Tongue (tissue), 2 donors: Measurements from ENCODE around the gene RABGAP1L. TPM values are rescaled to one million over a fixed set of nuclear protein-coding genes. Genes with fewer than 3 reads are reported as not detected.
"Not testable (repeated sequence)": the region's sequence is repeated elsewhere in the genome, so short reads cannot be mapped to it uniquely, and the experiment has no call there.

ENCODE experiments used
- DNase-seq: peaks from one replicate; pipeline ENCODE4 v3.0.0-alpha.2; 2015
- total RNA-seq: library from RNA; depleted of rRNA; stranded (reverse); fragments of >200 nt; gene quantifications from one replicate; pipeline ENCODE4 v1.2.3, GENCODE V29; 2014

Gene RABGAP1L
- total RNA-seq, 1 donor from 2014 or later, result 86.6 TPM

- DNase-seq, result no peak
Observed at GRCh38 chr1:174818951-174819350, 659.6 kb downstream of the RABGAP1L start.

DNA sequence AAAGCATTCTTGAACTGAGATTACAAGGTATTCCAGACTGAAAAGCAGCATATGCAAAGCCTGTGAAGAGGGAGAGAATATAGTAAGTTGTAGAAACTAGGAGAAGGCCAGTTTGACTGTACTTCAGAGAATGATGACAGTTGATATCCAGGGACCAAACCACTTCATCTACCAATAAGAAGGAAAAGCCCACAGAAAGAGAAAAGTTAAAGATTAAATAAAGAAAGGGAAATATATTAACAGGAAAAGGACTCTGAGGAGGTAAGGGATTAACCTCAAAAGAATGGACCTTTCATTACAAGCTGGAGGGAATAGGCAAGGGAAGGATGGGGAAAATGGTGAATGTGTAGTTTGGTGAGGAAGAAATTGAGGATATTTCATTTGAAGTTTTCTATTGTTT, 660.3 kb downstream of the RABGAP1L start:
- no peak for DNase-seq

GRCh38 chr1:174825127-174825526, 665.8 kb downstream of the RABGAP1L start:
- no peak for DNase-seq

DNA sequence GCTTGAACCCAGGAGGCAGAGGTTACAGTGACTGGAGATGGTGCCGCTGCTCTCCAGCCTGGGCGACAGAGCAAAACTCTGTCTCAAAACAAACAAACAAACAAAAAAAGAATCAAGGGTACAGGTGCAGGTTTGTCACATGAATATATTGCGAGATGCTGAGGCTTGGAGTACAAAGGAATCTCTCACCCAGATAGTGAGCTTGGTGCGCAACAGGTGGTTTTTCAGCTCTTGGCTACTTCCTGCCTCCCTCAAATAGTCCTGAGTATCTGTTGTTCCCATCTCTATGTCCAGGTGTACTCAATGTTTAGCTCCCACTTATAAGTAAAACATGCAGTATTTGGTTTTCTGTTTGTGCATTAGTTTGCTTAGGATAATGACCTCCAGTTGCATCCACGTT, 666.5 kb downstream of the RABGAP1L start:
- no peak for DNase-seq

GRCh38 chr1:174828264-174828663, 668.9 kb downstream of the RABGAP1L start:
- no peak for DNase-seq

DNA sequence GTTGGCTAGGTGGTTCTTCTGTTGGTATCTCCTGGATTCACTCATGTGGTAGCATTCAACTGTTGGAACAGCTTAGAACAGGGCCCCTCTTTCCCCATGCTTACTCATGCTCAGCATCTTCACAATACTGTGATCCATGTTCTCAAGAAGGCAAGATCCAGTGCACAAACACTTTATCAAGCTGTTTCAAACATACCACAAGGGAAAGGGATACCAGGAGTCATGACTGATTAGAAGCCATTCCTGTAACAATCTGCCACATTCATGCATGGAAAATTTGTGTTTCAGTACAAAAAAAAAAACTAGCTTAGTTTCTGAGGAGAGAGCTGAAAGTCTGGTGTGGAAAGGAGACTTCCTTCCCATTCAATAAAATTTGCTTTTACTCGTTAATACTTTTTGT, 670.7 kb downstream of the RABGAP1L start:
- DNase-seq, result no peak

DNA sequence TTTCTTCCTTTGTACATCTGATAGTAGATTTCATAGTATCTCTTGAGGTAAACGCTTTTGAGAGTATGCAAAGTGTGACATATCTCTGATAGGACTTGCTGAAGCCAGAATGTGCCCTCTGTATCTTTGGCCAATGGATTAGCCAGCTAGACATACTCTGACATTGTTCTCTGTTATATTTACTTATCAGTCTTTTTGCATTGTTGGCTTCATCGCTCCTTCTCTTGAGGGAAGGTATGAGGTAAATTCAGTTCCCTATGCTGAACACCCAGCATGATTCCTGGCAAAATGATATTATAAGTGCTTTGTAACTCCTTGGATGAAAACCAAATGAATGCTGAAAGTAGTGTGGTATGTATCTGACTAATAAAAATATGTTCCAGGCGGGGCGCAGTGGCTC, 677.2 kb downstream of the RABGAP1L start:
- no peak for DNase-seq

DNA sequence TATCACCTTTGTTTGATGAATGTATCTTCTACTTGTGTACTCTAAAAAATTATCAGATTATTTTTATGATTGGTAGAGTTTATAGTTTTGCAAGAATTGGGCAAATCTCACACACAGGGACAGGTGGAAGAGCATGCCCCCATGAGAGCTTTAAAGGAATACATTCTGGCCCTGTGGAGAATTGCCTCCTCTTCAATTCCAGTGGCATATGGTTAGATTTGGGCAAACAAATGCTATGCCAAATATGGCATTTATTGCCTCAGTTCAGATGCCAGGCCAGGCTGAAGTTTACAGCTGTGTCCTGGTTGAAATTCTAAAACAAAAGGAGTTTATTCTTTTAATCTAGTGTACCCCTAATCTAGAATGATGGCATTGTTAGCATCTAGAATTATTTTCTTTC, 678.1 kb downstream of the RABGAP1L start:
- DNase-seq, result no peak

DNA sequence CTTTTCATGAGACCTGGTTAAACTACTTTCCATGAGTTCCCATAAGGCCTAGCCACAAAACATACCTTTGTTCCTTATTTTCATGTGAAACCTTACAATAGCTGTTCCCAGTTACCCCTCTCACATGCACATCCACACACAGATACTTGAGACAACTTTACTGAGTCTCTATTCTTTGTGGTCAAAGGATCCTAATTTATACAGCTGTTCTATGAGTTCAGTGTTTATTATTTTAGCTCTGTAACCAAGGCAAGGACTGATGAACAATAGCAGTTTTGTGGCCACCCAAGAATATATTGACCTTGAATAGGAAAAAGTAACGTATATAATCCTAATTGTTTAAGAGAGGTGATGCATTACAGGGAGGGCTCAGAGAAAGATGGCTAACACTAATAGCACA, 679.9 kb downstream of the RABGAP1L start:
- peak; percentile 13 for DNase-seq

DNA sequence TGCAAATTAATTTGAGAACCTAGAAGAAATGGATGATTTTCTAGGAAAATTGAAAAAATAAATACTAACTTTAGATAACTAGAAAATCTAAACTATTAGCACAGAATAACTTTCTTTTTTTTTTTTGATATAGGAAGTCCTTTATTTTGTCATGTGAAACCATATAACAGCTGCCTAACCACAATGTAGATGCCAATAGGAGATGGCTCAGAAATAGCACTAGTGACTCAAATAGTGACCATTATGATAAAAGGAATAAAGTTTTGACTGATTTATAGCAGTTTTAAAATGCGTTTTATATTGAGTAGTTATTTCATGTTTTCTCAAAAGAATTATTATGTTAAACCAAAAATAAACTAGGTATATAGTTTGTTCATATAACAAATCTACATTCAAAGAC, 682.4 kb downstream of the RABGAP1L start:
- peak; percentile 23 for DNase-seq

DNA sequence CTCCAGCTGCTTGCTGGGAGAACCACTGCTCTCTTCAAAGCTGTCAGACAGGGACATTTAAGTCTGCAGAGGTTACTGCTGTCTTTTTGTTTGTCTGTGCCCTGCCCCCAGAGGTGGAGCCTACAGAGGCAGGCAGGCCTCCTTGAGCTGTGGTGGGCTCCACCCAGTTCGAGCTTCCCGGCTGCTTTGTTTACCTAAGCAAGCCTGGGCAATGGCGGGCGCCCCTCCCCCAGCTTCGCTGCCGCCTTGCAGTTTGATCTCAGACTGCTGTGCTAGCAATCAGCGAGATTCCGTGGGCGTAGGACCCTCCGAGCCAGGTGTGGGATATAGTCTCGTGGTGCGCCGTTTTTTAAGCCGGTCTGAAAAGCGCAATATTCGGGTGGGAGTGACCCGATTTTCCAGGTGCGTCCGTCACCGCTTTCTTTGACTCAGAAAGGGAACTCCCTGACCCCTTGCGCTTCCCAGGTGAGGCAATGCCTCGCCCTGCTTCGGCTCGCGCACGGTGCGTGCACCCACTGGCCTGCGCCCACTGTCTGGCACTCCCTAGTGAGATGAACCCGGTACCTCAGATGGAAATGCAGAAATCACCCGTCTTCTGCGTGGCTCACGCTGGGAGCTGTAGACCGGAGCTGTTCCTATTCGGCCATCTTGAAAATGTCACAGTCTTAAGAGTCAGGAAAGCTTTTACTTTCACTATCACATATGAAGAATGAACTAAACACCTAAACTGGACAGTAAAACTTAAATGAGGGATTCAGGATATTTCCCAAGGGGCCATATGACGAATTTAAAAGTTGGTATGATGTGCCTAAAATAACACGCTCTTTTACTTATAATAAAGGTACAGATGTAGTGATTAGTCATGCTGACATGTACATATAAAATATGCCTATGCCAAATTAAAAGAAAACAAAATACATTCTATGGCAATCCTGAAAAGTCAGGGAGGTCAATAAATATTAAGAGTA, 689.6 kb downstream of the RABGAP1L start:
- DNase-seq, result not testable (repeated sequence)

- DNase-seq, result no peak
Observed at GRCh38 chr1:174850726-174851125, 691.4 kb downstream of the RABGAP1L start.

GRCh38 chr1:174858301-174858700, 699.0 kb downstream of the RABGAP1L start:
- DNase-seq, result no peak

GRCh38 chr1:174870319-174870718, 711.0 kb downstream of the RABGAP1L start:
- no peak for DNase-seq

- DNase-seq, result no peak
Observed at GRCh38 chr1:174871886-174872285, 712.6 kb downstream of the RABGAP1L start.

DNA sequence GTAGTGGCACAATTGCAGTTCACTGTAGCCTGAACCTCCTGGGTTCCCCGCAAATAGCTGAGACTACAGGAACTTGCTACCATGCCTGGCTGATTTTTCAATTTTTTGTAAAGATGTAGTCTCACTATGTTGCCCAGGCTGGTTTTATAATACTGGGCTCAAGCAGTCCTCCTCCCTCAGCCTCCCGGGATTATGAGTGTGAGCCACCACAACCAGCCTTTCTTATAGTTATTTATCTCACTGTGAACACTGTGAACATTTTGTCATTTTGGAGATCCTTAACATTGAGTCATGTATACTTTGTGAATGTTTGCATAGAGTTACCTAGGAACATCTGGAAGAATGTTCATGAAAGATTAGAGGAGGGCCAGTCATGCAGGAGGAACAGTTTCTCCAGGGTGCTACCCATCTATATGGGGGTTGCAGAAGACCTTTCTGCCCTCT, 713.3 kb downstream of the RABGAP1L start:
- DNase-seq, result no peak

DNA sequence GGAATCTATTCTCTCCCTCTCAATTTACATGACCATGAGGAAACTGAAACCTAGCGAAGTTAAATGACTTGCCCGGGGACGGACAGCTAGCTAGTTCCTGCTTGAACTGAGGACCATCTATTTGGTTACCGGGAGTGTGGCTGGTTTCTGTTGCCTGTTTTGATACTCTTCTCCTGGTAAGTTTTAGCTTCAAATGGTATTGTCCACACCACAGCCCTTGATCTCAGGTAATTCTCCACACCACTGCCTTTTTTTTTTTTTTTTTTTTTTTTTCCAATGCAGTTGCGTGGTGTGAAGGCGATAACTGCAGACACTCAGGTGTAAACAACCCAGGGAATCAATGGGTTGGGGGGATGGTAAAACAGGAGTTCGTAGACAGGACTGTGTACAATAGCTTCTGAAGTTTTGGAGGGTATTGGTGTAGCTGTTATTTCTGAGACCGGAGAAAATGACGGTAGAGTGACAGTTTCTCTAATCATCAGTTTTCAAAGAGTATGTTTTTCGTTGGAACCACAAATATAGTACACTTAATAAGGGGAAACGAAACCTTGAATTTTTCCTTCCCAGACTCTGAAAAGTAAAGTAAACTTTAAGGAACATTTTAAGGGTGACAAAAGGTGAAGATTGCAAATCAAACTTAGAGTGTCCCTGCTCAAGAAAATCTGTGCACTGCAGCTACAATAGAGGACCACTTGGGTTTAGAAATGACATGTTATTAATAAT, 715.2 kb downstream of the RABGAP1L start:
- no peak for DNase-seq

- peak; percentile 18 for DNase-seq
Observed at GRCh38 chr1:174875306-174875705, 716.0 kb downstream of the RABGAP1L start.

DNA sequence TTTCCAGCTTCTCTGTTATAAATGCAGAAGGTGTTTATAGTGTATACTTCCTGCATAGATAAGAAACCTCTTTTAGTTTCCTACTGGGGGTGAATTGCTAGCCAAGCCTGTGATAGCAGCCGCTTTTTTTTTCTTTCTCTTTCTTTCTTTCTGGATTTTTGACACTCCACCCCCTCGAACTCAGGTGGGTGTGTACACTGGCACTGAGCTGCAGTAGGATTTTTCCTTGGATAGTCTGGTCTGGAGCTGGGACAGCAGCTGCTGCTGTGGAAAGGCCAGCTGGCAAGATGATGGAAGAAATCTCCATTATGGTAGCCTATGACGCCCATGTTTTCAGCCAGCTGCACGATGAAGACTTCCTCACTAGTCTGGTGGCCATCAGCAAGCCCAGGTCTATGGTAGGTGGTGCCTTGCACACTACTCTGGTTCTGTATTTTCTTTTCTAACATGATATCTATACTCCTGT, 717.9 kb downstream of the RABGAP1L start:
- peak; percentile 13 for DNase-seq

- DNase-seq, result no peak
Observed at GRCh38 chr1:174880171-174880570, 720.9 kb downstream of the RABGAP1L start.

- DNase-seq, result peak; percentile 57
Observed at GRCh38 chr1:174883409-174883808, 724.1 kb downstream of the RABGAP1L start.

- peak; percentile 25 for DNase-seq
Observed at GRCh38 chr1:174884038-174884437, 724.7 kb downstream of the RABGAP1L start.

GRCh38 chr1:174884566-174884965, 725.2 kb downstream of the RABGAP1L start:
- DNase-seq, result no peak
